Naive B cell (primary cell): ENCODE data around the gene LRRC27. TPM values are rescaled to one million over a fixed set of nuclear protein-coding genes. Genes with fewer than 3 reads are reported as not detected.
"Not testable (repeated sequence)": the region's sequence is repeated elsewhere in the genome, so short reads cannot be mapped to it uniquely, and the experiment has no call there.

Experiments used
- ATAC-seq, 2 donors: fragments of 150-1000 bp; cut with Tn5 transposase; 2 replicates each; pipeline ENCODE4 v1.10.0; 2021; ENCODE audit warnings: low read depth in 2 of 2, mild to moderate bottlenecking in 2 of 2, moderate library complexity in 2 of 2
- DNase-seq: peaks from one replicate; pipeline ENCODE4 v3.0.0; 2022
- H3K27ac Mint-ChIP-seq, 6 donors: one replicate each; pipeline ENCODE4 v1.8.0; 2020 to 2022; ENCODE audit warnings: mild to moderate bottlenecking in 6 of 6, mixed read lengths in 6 of 6, moderate library complexity in 5 of 6, inconsistent platforms in 2 of 6
- H3K27me3 Mint-ChIP-seq, 3 donors: one replicate each; pipeline ENCODE4 v1.8.0; 2021 to 2022; ENCODE audit warnings: mixed read lengths in 3 of 3, mild to moderate bottlenecking in 1 of 3
- H3K36me3 Mint-ChIP-seq, 2 donors: one replicate each; pipeline ENCODE4 v1.8.0; 2020 to 2022; ENCODE audit warnings: mixed read lengths in 2 of 2, inconsistent platforms in 1 of 2, mild to moderate bottlenecking in 1 of 2
- H3K4me1 Mint-ChIP-seq, 3 donors: one replicate each; pipeline ENCODE4 v1.8.0; 2020 to 2022; ENCODE audit warnings: mixed read lengths in 3 of 3, inconsistent platforms in 1 of 3, mild to moderate bottlenecking in 1 of 3, moderate library complexity in 1 of 3
- H3K4me3 Mint-ChIP-seq, 8 donors: one replicate each; pipeline ENCODE4 v1.8.0; 2020 to 2022; ENCODE audit warnings: mild to moderate bottlenecking in 8 of 8, mixed read lengths in 8 of 8, moderate library complexity in 8 of 8, inconsistent platforms in 2 of 8
- H3K9me3 Mint-ChIP-seq, 7 donors: one replicate each; pipeline ENCODE4 v1.8.0; 2020 to 2022; ENCODE audit warnings: mixed read lengths in 7 of 7, mild to moderate bottlenecking in 5 of 7, inconsistent platforms in 2 of 7, moderate library complexity in 1 of 7
- polyA plus RNA-seq, 6 donors: library from polyadenylated mRNA; unstranded; fragments of 300-500 nt; fragmentation: Illumina TruSeq; gene quantifications; one replicate each; pipeline ENCODE4 v1.2.3, GENCODE V29; 2021; ENCODE audit warnings: low read depth in 6 of 6

The LRRC27 gene
- polyA plus RNA-seq, 6 donors from 2014 or later, result 7.7 to 11.1 (median 8.7) TPM

DNA sequence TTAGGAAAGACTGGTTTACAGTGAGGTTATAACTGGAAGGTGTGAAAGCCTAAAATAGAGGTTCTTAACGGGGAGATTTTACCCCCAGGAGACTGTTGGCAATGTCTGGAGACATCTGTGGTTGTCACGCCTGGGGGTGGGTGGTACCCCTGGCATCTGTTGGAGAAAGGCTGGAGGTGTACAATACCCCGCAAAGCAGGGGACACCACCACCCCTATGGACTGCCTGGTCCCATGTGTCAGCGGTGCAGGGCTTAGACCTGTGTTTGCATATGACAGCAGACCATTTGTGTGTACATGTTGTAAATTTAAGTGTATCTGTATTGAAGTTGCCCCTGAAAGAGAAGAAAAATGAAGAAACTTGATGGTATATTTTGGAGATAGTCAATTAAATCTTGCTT, 9.8 kb downstream of the LRRC27 start:
- DNase-seq (no peak), ATAC-seq (no peak)
- Mint-ChIP-seq H3K27ac (peak overlapping the region in 1 of 6 donors; percentile 2), H3K36me3 (peaks cover 12 to 18% of the 10 kb centered on the region in 2 donors), H3K4me1 (peaks cover 7 to 10% (median 8%) of the 10 kb centered on the region in 3 donors), H3K27me3 (no peaks in the 10 kb centered on the region), H3K9me3 (peaks cover 0 to 5% (median 0%) of the 10 kb centered on the region in 7 donors), H3K4me3 (no peak overlapping the region)

DNA sequence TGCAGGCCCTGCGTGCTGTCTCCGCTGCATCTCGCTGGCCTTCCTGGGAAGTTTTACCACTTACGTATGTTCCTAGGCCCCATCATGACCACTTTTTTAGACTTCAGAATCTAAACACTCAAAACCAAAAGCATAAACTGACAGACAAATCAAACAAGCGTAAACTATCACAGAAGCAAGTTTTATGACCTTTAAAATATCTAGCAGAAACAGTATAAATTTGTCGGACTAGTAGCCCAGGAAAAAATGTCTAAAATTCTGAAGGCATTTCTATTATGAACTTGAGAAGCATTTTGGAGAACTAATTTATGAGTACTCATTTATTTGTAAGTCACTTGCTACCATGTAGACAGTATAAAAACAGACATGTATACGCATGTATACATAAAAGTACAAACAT, 10.6 kb downstream of the LRRC27 start:
- no peak for ATAC-seq
- H3K27me3 Mint-ChIP-seq, result no peaks in the 10 kb centered on the region
- no peak overlapping the region for H3K4me3 Mint-ChIP-seq
- peaks cover 0 to 5% (median 0%) of the 10 kb centered on the region in 7 donors for H3K9me3 Mint-ChIP-seq
- DNase-seq, result no peak
- H3K27ac Mint-ChIP-seq, result no peak overlapping the region
- H3K4me1 Mint-ChIP-seq, result peaks cover under 1 to 8% (median 5%) of the 10 kb centered on the region in 3 donors
- peaks cover 12 to 18% of the 10 kb centered on the region in 2 donors for H3K36me3 Mint-ChIP-seq

- no peak for DNase-seq
- Mint-ChIP-seq H3K4me1 (peaks cover 0 to 7% (median 5%) of the 10 kb centered on the region in 3 donors), H3K27me3 (no peaks in the 10 kb centered on the region), H3K9me3 (peaks cover 0 to 5% (median 0%) of the 10 kb centered on the region in 7 donors), H3K36me3 (peaks cover 12 to 18% of the 10 kb centered on the region in 2 donors), H3K27ac (peak overlapping the region in 1 of 6 donors; percentile 21), H3K4me3 (peak overlapping the region in 1 of 8 donors; percentile 16)
- no peak for ATAC-seq
Measured at GRCh38 chr10:132344386-132344785, 12.4 kb downstream of the LRRC27 start.

GRCh38 chr10:132345345-132345744, 13.4 kb downstream of the LRRC27 start:
- peaks cover 12 to 14% of the 10 kb centered on the region in 2 donors for H3K36me3 Mint-ChIP-seq
- no peak overlapping the region for H3K4me3 Mint-ChIP-seq
- H3K9me3 Mint-ChIP-seq, result peaks cover 0 to 5% (median 0%) of the 10 kb centered on the region in 7 donors
- no peak overlapping the region for H3K27ac Mint-ChIP-seq
- H3K4me1 Mint-ChIP-seq, result peaks cover 0 to 7% (median 5%) of the 10 kb centered on the region in 3 donors
- ATAC-seq (no peak), DNase-seq (no peak)
- H3K27me3 Mint-ChIP-seq, result no peaks in the 10 kb centered on the region

- peaks cover 0 to 5% (median 5%) of the 10 kb centered on the region in 3 donors for H3K4me1 Mint-ChIP-seq
- H3K36me3 Mint-ChIP-seq, result peaks cover 8 to 9% of the 10 kb centered on the region in 2 donors
- ATAC-seq, result no peak
- H3K27ac Mint-ChIP-seq, result peak overlapping the region in 3 of 6 donors; percentile 14 to 50 (median 50)
- no peak overlapping the region for H3K4me3 Mint-ChIP-seq
- no peaks in the 10 kb centered on the region for H3K27me3 Mint-ChIP-seq
- DNase-seq, result no peak
- peaks cover 0 to 5% (median 0%) of the 10 kb centered on the region in 7 donors for H3K9me3 Mint-ChIP-seq
Measured at GRCh38 chr10:132346806-132347205, 14.8 kb downstream of the LRRC27 start.

DNA sequence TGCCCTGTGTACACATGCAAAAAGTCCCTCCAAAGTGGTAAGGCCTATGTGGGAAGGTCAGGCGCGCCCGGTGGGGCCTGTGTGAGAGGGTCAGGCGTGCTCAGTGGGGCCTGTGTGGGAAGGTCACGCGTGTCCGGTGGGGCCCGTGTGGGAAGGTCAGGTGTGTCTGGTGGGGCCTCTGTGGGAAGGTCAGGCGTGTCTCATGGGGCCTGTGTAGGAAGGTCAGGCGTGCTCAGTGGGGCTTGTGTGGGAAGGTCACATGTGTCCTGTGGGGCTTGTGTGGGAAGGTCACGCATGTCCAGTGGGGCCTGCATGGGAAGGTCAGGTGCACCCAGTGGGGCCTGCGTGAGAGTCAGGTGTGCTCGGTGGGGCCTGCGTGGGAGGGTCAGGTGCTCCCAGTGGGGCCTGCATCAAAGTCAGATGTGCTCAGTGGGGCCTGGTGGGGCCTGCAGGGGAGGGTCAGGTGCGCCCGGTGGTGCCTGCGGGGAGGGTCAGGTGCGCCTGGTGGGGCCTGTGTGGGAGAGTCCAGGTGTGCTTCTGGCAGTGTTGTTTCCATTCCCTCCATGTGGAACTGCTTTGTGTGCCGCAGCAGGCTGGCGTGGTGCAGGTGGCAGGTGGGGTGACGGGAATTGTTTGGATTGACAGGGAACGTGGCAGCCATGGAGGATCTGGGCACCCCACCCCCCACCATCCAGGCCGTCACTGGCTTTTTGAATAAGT, 15.4 kb downstream of the LRRC27 start:
- Mint-ChIP-seq H3K27ac (peak overlapping the region in 3 of 6 donors; percentile 14 to 50 (median 42)), H3K27me3 (no peaks in the 10 kb centered on the region), H3K4me3 (no peak overlapping the region), H3K9me3 (peaks cover 0 to 1% (median 0%) of the 10 kb centered on the region in 7 donors), H3K36me3 (peaks cover 3% of the 10 kb centered on the region in 2 donors), H3K4me1 (peaks cover 0 to 5% (median 5%) of the 10 kb centered on the region in 3 donors)
- ATAC-seq, result no peak
- DNase-seq, result no peak

GRCh38 chr10:132347931-132348267, 15.9 kb downstream of the LRRC27 start:
- H3K27ac Mint-ChIP-seq, result peak overlapping the region in 2 of 6 donors; percentile 16 to 60
- H3K27me3 Mint-ChIP-seq, result no peaks in the 10 kb centered on the region
- peaks cover 4 to 8% (median 8%) of the 10 kb centered on the region in 3 donors for H3K4me1 Mint-ChIP-seq
- no peaks in the 10 kb centered on the region for H3K36me3 Mint-ChIP-seq
- no peaks in the 10 kb centered on the region for H3K9me3 Mint-ChIP-seq
- ATAC-seq, result no peak
- no peak overlapping the region for H3K4me3 Mint-ChIP-seq
- DNase-seq, result no peak

DNA sequence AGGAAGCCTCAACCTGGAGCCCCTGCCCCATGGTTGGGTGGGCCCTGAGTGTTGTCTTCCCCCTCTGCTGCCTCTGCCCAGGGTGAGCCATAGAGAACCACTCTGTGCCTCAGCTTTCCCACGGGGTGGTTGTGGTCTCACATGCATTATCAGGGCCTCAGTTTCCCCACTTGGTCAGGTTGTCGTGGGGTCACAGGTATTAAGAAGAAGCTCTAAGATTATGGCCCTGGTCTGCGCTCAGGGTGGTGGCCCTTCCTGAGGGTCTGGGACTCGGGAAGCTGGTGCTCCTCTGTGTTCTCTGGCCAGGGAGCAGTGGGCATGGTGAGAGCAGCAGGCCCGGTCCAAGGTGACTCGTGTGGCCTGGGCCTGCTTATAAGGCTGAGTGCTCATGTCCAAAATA, 17.8 kb downstream of the LRRC27 start:
- DNase-seq, result no peak
- Mint-ChIP-seq H3K9me3 (no peaks in the 10 kb centered on the region), H3K27ac (no peak overlapping the region), H3K27me3 (no peaks in the 10 kb centered on the region), H3K4me1 (peaks cover 8 to 12% (median 10%) of the 10 kb centered on the region in 3 donors), H3K36me3 (no peaks in the 10 kb centered on the region), H3K4me3 (no peak overlapping the region)
- no peak for ATAC-seq

- ATAC-seq, result no peak
- no peak overlapping the region for H3K27ac Mint-ChIP-seq
- no peaks in the 10 kb centered on the region for H3K9me3 Mint-ChIP-seq
Measured at GRCh38 chr10:132350391-132350790, 18.4 kb downstream of the LRRC27 start.

DNA sequence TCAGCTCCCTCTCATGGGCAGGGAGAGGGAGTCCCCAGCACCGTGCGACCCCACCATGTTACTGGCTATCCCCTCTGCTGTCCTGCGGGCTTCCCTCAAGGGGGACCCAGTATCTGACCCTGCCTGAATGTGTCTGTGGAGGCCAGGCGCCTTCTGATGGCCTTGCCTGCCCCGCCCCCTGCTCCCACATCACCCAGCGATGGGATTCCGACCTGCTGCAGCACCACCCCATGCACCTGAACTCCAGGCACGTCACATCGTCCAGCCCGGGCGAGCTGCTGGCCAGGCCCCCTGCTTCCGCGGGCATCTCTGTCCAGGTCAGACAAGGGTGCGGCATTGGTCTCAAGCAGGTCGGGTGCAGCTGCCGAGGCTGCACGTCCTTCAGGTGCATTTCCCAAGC, 19.0 kb downstream of the LRRC27 start:
- no peak overlapping the region for H3K4me3 Mint-ChIP-seq
- H3K9me3 Mint-ChIP-seq, result no peaks in the 10 kb centered on the region
- H3K4me1 Mint-ChIP-seq, result peaks cover 8 to 12% (median 10%) of the 10 kb centered on the region in 3 donors
- ATAC-seq (no peak), DNase-seq (no peak)
- no peaks in the 10 kb centered on the region for H3K36me3 Mint-ChIP-seq
- peak overlapping the region in 2 of 6 donors; percentile 29 to 79 for H3K27ac Mint-ChIP-seq
- no peaks in the 10 kb centered on the region for H3K27me3 Mint-ChIP-seq

More at GRCh38 chr10:132350391-132350790, 18.4 kb downstream of the LRRC27 start:
- no peak for DNase-seq
- Mint-ChIP-seq H3K4me1 (peaks cover 8 to 12% (median 10%) of the 10 kb centered on the region in 3 donors), H3K36me3 (no peaks in the 10 kb centered on the region), H3K27me3 (no peaks in the 10 kb centered on the region), H3K4me3 (no peak overlapping the region)

DNA sequence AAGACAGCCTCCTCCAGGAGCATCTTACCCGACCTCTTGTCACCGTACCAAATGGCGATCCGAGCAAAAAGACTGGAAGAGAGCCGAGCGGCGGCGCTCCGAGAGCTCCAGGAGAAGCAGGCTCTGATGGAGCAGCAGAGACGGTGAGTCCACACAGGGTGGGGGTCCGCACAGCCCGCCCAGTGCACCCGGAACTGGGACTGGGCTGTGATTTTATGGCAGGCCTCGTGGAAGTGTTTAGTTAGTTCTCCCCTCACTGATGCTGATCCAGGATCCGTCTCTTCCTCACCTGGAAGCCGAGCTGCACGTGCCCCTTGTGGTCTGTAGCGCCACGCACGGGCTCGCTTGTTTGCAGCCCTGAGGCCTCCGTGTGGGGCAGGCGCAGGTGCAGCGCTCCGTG, 19.6 kb downstream of the LRRC27 start:
- Mint-ChIP-seq H3K36me3 (no peaks in the 10 kb centered on the region), H3K4me3 (no peak overlapping the region), H3K27ac (peak overlapping the region in 3 of 6 donors; percentile 50 to 79 (median 74)), H3K27me3 (no peaks in the 10 kb centered on the region), H3K4me1 (peaks cover 8 to 12% (median 10%) of the 10 kb centered on the region in 3 donors), H3K9me3 (no peaks in the 10 kb centered on the region)
- ATAC-seq, result no peak
- no peak for DNase-seq

- peak overlapping the region in 3 of 6 donors; percentile 63 to 76 (median 67) for H3K27ac Mint-ChIP-seq
- H3K27me3 Mint-ChIP-seq, H3K4me3 Mint-ChIP-seq, H3K36me3 Mint-ChIP-seq, H3K9me3 Mint-ChIP-seq, H3K4me1 Mint-ChIP-seq: not testable (repeated sequence)
- DNase-seq (peak; percentile 55), ATAC-seq (peak; percentile 64 to 70)
Measured at GRCh38 chr10:132352462-132353308, 20.7 kb downstream of the LRRC27 start.

DNA sequence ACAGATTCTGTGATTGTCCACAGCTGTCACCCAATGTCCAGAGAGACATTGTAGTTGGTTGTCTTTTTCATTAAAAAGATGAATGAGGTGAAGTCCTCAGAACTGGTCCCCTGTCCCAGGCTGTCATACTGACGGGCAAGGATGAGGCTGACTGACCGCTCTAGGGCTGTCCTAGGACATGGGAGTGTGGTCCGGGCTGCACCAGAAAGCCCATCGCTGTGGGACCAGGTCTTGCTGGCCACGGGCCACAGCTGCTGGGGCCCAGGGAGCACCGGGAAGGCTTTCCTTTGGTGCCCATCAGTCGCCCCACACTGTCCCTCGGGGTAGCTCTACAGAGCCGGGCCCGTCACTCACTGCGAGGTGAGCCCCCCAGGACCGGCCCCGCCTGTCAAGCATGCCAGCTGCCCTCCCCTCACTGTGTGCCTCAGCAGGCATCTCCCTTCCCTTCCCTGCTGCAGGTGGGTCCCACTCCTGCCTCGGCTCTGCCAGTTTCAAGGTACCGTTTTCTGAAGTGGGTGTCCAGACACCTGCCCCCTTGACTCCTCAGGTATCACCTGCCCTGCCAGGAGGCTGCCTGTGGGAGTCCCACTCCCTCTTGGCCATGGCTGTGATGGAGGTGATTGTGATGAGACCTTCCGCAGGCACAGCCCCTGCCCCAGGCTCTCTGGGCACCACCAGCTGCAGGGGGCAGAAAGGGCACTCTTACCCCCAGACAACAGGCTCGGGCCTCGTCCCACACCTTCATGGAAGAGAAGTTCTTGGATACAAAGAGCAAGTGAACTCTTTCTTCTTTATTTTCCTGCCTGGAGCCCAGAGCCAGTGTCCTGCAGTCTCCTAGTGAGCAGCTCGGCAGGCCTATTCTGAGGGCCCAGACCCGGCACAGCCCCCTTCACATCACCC, 21.7 kb downstream of the LRRC27 start:
- no peaks in the 10 kb centered on the region for H3K9me3 Mint-ChIP-seq
- H3K27me3 Mint-ChIP-seq, result no peaks in the 10 kb centered on the region
- ATAC-seq (no peak), DNase-seq (no peak)
- H3K27ac Mint-ChIP-seq, result peak overlapping the region in 3 of 6 donors; percentile 33 to 82 (median 76)
- no peak overlapping the region for H3K4me3 Mint-ChIP-seq
- H3K36me3 Mint-ChIP-seq, result no peaks in the 10 kb centered on the region
- H3K4me1 Mint-ChIP-seq, result peaks cover 3 to 10% (median 7%) of the 10 kb centered on the region in 3 donors
